GM19438 (cell line): Measurements from ENCODE around the gene SLC50A1.
A peak's percentile ranks its signal among the peaks of the same experiment; 100 is the strongest.

Source experiments
- ATAC-seq: cut with Tn5 transposase; IDR thresholded peaks from one replicate; pipeline ENCODE4 v1.9.1; 2021; ENCODE audit warnings: low read depth; ENCODE audit not compliant: unreplicated experiment

The SLC50A1 gene

GRCh38 chr1:155169541-155169940 lies 33.9 kb downstream of the SLC50A1 start:
- ATAC-seq, result no peak

- no peak for ATAC-seq
These were observed 34.6 kb downstream of the SLC50A1 start for GRCh38 chr1:155170101-155170785.

GRCh38 chr1:155170806-155171205 lies 35.2 kb downstream of the SLC50A1 start:
- no peak for ATAC-seq

GRCh38 chr1:155171836-155172731 lies 36.4 kb downstream of the SLC50A1 start:
- no peak for ATAC-seq

GRCh38 chr1:155172732-155173477 lies 37.3 kb downstream of the SLC50A1 start, which contains the start of gene KRTCAP2:
Gene KRTCAP2 (minus strand): TSS chr1:155173304. CDS start chr1:155173224, 80 bp downstream.
- ATAC-seq, result peak; percentile 84

- ATAC-seq, result peak; percentile 9
These were observed 38.0 kb downstream of the SLC50A1 start, which contains the start of gene TRIM46 for GRCh38 chr1:155173478-155174323. Gene TRIM46 (plus strand): TSS chr1:155173849. CDS start chr1:155173967, 118 bp downstream.

GRCh38 chr1:155174324-155175280 lies 39.0 kb downstream of the SLC50A1 start:
- no peak for ATAC-seq

GRCh38 chr1:155175281-155175926 lies 39.8 kb downstream of the SLC50A1 start:
- ATAC-seq, result no peak

GRCh38 chr1:155175927-155176371 lies 40.3 kb downstream of the SLC50A1 start:
- ATAC-seq, result no peak

- ATAC-seq, result no peak
These were observed 41.0 kb downstream of the SLC50A1 start for GRCh38 chr1:155176544-155177071.

- no peak for ATAC-seq
These were observed 41.7 kb downstream of the SLC50A1 start for GRCh38 chr1:155177192-155177917.

GRCh38 chr1:155177918-155178281 lies 42.2 kb downstream of the SLC50A1 start:
- ATAC-seq, result no peak

GRCh38 chr1:155178441-155179111 lies 42.9 kb downstream of the SLC50A1 start:
- no peak for ATAC-seq

- no peak for ATAC-seq
These were observed 43.7 kb downstream of the SLC50A1 start for GRCh38 chr1:155179112-155180031.

GRCh38 chr1:155181371-155182051 lies 45.9 kb downstream of the SLC50A1 start:
- ATAC-seq, result no peak
